HEK293 (cell line): ENCODE results near the gene CHD1.

Experiments used
- BCL6B ChIP-seq: fragments of 450-650 bp; formaldehyde crosslinking; IDR thresholded peaks from 2 replicates; pipeline ENCODE4 v1.5.1; 2017; ENCODE audit warnings: missing biosample characterization, missing genetic modification characterization
- EGR2 ChIP-seq: fragments of 450-650 bp; formaldehyde crosslinking; IDR thresholded peaks from 2 replicates; pipeline ENCODE4 v1.5.1; 2016; ENCODE audit warnings: low read depth, missing biosample characterization, missing genetic modification characterization
- FEZF1 ChIP-seq: fragments of 450-650 bp; formaldehyde crosslinking; IDR thresholded peaks from 2 replicates; pipeline ENCODE4 v1.5.1; 2016; ENCODE audit warnings: missing biosample characterization, missing genetic modification characterization
- IKZF3 ChIP-seq: fragments of 450-650 bp; IDR thresholded peaks from 2 replicates; pipeline ENCODE4 v1.5.0; 2018; ENCODE audit warnings: missing biosample characterization, mild to moderate bottlenecking, missing genetic modification characterization, moderate library complexity
- MEIS1 ChIP-seq: sonication (generic); formaldehyde crosslinking; IDR thresholded peaks from 2 replicates; pipeline ENCODE4 v1.8.1; 2022; ENCODE audit warnings: missing genetic modification reagents, mild to moderate bottlenecking, borderline replicate concordance
- PATZ1 ChIP-seq: fragments of 450-650 bp; formaldehyde crosslinking; IDR thresholded peaks from 2 replicates; pipeline ENCODE4 v1.5.1; 2016; ENCODE audit warnings: missing biosample characterization, missing genetic modification characterization
- PRDM1 ChIP-seq: fragments of 450-650 bp; formaldehyde crosslinking; IDR thresholded peaks from 2 replicates; pipeline ENCODE4; 2016; ENCODE audit warnings: missing biosample characterization, missing genetic modification characterization
- SP2 ChIP-seq: fragments of 450-650 bp; formaldehyde crosslinking; IDR thresholded peaks from 2 replicates; pipeline ENCODE4 v1.5.1; 2016; ENCODE audit warnings: missing biosample characterization, missing genetic modification characterization
- SP7 ChIP-seq: fragments of 450-650 bp; formaldehyde crosslinking; IDR thresholded peaks from 2 replicates; pipeline ENCODE4 v1.5.1; 2016; ENCODE audit warnings: missing biosample characterization, missing genetic modification characterization
- ZBTB11 ChIP-seq: fragments of 450-650 bp; formaldehyde crosslinking; conservative IDR thresholded peaks from 2 replicates; pipeline ENCODE4 v1.5.1; 2016; ENCODE audit warnings: low read depth, missing biosample characterization, missing genetic modification characterization
- ZBTB17 ChIP-seq: fragments of 450-650 bp; formaldehyde crosslinking; IDR thresholded peaks from 2 replicates; pipeline ENCODE4 v1.5.1; 2016; ENCODE audit warnings: missing biosample characterization, missing genetic modification characterization
- ZNF157 ChIP-seq: fragments of 450-650 bp; formaldehyde crosslinking; IDR thresholded peaks from 2 replicates; pipeline ENCODE4 v1.5.1; 2016; ENCODE audit warnings: missing biosample characterization, missing genetic modification characterization
- ZNF169 ChIP-seq: fragments of 450-650 bp; formaldehyde crosslinking; IDR thresholded peaks from 2 replicates; pipeline ENCODE4 v1.5.1; 2016; ENCODE audit warnings: missing biosample characterization, missing genetic modification characterization
- ZNF274 ChIP-seq, 2 experiments: fragments of 200-500 bp in 1 of 2; fragments of 450-650 bp in 1 of 2; sonication (Bioruptor generic) in 1 of 2; formaldehyde crosslinking in 1 of 2; IDR thresholded peaks; 2 replicates each; pipeline versions ENCODE4 v1.5.1 to v1.6.1; 2014 to 2016; ENCODE audit warnings: borderline replicate concordance in 1 of 2, inconsistent platforms in 1 of 2, low read length in 1 of 2, missing biosample characterization in 1 of 2, missing genetic modification characterization in 1 of 2
- ZNF366 ChIP-seq: fragments of 450-650 bp; formaldehyde crosslinking; conservative IDR thresholded peaks from 2 replicates; pipeline ENCODE4 v1.5.1; 2016; ENCODE audit warnings: missing biosample characterization, missing genetic modification characterization
- ZNF394 ChIP-seq: fragments of 450-650 bp; formaldehyde crosslinking; IDR thresholded peaks from 2 replicates; pipeline ENCODE4 v1.5.1; 2016; ENCODE audit warnings: missing biosample characterization, missing genetic modification characterization, mild to moderate bottlenecking, moderate library complexity, borderline replicate concordance
- ZNF398 ChIP-seq: fragments of 450-650 bp; formaldehyde crosslinking; IDR thresholded peaks from 2 replicates; pipeline ENCODE4 v1.5.1; 2017; ENCODE audit warnings: missing biosample characterization, missing genetic modification characterization
- ZNF837 ChIP-seq: fragments of 450-650 bp; formaldehyde crosslinking; IDR thresholded peaks from 2 replicates; pipeline ENCODE4 v1.5.1; 2016; ENCODE audit warnings: missing biosample characterization, missing genetic modification characterization
- ZSCAN23 ChIP-seq: fragments of 450-650 bp; formaldehyde crosslinking; IDR thresholded peaks from 2 replicates; pipeline ENCODE4 v1.5.1; 2016; ENCODE audit warnings: missing biosample characterization, missing genetic modification characterization

CHD1 gene

GRCh38 chr5:98927242-98927988 lies 1.4 kb downstream of the CHD1 start (continued):
- TF ChIP-seq MEIS1 (CRISPR knock-in tag) (no peak), ZNF394 (tag by site-specific recombination) (peak; percentile 7; the same call in 1 of the 2 replicates), ZBTB11 (tag by site-specific recombination) (0 out of 2 replicates have a peak, but pooled peaks have one; percentile 14), ZNF837 (tag by site-specific recombination) (no peak), ZBTB17 (tag by site-specific recombination) (peak; percentile 14; the same call in 1 of the 2 replicates), ZSCAN23 (tag by site-specific recombination) (no peak), FEZF1 (tag by site-specific recombination) (peak; percentile 58; the same call in 1 of the 2 replicates), ZNF366 (tag by site-specific recombination) (peak; percentile 67), ZNF157 (tag by site-specific recombination) (no peak), ZNF274 (IDR thresholded peaks at IDR 0.05; ENCODE audit: low read length) (no peak), ZNF274 (tag by site-specific recombination; IDR thresholded peaks at IDR 0.05; ENCODE audit: borderline replicate concordance) (no peak), SP7 (tag by site-specific recombination) (no peak), IKZF3 (tag by site-specific recombination) (no peak), SP2 (tag by site-specific recombination) (peak; percentile 33; the same call in 1 of the 2 replicates), PRDM1 (tag by site-specific recombination) (peak; percentile 97), ZNF169 (tag by site-specific recombination) (no peak), ZNF398 (peak; percentile 55; the same call in 1 of the 2 replicates), PATZ1 (no peak), EGR2 (no peak), BCL6B (tag by site-specific recombination) (no peak)
